C4-2B (cell line): ENCODE measurements around the gene ZNF454.

Experiments
- CTCF ChIP-seq: fragments of 450-650 bp; conservative IDR thresholded peaks from 2 replicates; pipeline ENCODE4 v1.5.1; 2017; ENCODE audit warnings: mild to moderate bottlenecking
- ZFX ChIP-seq: fragments of 450-650 bp; IDR thresholded peaks from 2 replicates; pipeline ENCODE4 v1.6.1; 2017

DNA sequence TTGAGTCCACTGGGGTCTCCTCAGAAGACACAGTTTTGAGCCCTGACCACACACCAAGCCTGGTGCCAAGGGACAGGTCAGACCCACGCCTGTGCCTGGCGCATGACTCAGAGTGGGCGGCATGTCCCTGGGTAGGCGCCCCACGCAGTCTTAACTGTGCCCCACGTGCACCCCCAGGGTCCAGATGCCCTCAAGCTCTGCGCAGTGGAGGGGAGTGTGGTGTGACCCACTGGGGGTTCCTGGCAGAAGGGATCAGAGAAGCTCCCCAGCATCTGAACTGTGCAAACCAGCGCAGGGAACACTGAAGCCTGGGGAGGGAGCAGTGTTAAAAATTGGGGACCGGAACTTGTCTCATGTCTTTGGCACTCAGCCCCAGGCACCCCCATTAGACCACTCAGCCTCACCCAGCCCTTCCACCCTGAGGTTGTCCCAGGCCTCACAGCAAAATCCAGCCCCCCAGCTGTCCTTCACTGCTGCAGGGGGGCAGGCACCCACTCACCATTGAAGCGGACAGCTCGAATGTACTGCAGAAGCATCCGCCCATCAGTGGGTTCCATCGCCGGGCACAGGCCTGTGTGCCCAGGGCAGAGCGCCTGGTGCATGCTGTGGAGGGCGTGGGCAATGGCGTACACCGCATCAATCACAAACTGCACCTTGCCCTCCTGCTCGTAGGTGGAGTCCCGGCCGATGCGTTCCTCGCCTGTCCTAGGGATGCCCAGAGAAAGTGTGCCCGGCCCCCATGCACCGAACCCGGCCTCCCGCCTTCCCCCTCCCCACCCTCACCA is 47.6 kb downstream of the ZNF454 start:
- TF ChIP-seq CTCF (no peak), ZFX (no peak)
